Ecto neural progenitor cell (in vitro differentiated cells): ENCODE measurements around the gene RASGRP3.
"Not testable (repeated sequence)": the region's sequence is repeated elsewhere in the genome, so short reads cannot be mapped to it uniquely, and the experiment has no call there.

ENCODE experiments used
- DNase-seq: peaks from one replicate; pipeline ENCODE4 v3.0.0-alpha.2; 2018; ENCODE audit warnings: low spot score

Gene RASGRP3

GRCh38 chr2:33476131-33476792, at the start of gene RASGRP3:
Gene RASGRP3 (plus strand): TSS chr2:33476649. CDS start chr2:33515137, 38,488 bp downstream.
- peak; percentile 52 for DNase-seq

DNA sequence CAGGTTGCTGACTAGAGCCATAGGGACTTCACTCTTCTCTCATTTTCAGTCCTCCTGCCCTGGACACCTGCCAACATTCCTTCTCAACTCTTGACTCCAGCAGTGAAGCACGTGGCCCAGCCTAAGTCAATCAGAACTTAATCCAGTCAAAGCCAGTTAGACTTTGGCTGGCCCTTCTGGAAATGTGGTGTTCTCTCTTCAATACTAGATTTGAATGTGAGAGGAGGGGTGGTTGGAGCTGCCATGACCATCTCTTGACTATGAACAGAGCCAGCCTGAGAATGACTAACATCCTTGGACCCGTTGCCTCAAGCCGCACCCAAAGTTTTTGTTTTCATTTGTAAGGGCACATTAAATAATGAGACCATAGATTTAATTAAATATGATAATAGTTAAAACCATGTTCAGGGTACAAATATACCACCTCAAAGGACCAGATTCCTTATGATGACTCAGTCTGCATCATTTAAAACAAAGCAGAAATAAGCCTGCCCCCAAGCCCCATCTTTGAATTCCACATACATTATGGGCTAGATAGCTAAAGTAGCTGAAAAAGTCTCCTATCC, 49.7 kb upstream of the RASGRP3 start:
- no peak for DNase-seq

DNA sequence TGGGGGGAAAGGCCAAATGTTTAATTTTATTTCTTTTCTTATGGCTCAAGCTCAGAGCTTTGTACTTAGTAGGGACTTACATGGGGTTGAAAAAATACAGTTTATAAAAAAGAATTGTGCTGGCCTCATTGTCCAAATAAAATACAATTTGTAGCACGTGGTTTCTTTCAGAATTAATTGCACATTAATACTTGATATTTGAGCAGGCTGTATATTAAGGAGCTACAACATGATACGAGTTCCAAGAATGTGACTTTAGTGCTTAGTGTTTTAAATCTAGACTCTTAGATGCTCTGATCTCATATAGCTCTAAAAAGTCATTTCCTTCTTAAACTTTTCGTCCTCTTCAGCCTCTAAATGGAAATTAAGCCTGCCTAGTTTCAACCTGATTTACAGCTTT, 46.4 kb upstream of the RASGRP3 start:
- DNase-seq: no peak

GRCh38 chr2:33430856-33431255, 45.6 kb upstream of the RASGRP3 start:
- DNase-seq: no peak

- DNase-seq: no peak
These were observed 43.6 kb upstream of the RASGRP3 start for GRCh38 chr2:33432871-33433270.

GRCh38 chr2:33433279-33434235, 42.9 kb upstream of the RASGRP3 start:
- DNase-seq: no peak

- DNase-seq: no peak
These were observed 40.9 kb upstream of the RASGRP3 start for GRCh38 chr2:33435518-33435917.

GRCh38 chr2:33436083-33436482, 40.4 kb upstream of the RASGRP3 start:
- DNase-seq: no peak

- no peak for DNase-seq
These were observed 39.2 kb upstream of the RASGRP3 start for GRCh38 chr2:33437297-33437696.

- no peak for DNase-seq
These were observed 38.6 kb upstream of the RASGRP3 start for GRCh38 chr2:33437815-33438214.

GRCh38 chr2:33441235-33441810, 35.1 kb upstream of the RASGRP3 start:
- peak; percentile 58 for DNase-seq

GRCh38 chr2:33442052-33442451, 34.4 kb upstream of the RASGRP3 start:
- DNase-seq: not testable (repeated sequence)

DNA sequence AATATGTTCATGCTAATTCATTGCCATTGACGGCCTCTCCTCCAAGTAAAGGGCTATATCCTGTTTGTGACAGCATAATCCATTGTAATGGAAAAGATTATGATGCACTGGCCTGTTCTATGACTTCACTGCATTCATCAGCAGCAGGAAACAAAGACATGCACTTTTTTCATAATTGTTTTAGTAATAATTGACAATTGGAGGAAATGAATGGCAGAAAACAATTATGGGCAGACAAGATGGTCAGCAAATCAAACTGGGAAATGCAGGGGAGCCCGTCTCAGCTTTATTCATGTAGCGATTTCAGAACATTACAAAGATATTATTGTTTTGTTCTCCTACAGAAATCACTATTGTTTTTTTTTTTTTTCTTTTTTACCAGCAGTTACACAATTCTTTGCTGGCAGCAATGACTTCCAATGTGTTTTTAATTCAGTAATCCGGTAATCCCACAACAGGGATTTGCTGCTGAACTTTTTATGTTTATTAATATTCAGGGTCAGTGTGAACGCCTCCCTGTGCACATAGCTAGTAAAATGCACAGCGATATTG, 33.8 kb upstream of the RASGRP3 start:
- DNase-seq: no peak

GRCh38 chr2:33443274-33443829, 33.1 kb upstream of the RASGRP3 start:
- DNase-seq: no peak

- no peak for DNase-seq
These were observed 31.5 kb upstream of the RASGRP3 start for GRCh38 chr2:33444967-33445366.

GRCh38 chr2:33448220-33448899, 28.1 kb upstream of the RASGRP3 start:
- no peak for DNase-seq

GRCh38 chr2:33451214-33451613, 25.2 kb upstream of the RASGRP3 start:
- no peak for DNase-seq

DNA sequence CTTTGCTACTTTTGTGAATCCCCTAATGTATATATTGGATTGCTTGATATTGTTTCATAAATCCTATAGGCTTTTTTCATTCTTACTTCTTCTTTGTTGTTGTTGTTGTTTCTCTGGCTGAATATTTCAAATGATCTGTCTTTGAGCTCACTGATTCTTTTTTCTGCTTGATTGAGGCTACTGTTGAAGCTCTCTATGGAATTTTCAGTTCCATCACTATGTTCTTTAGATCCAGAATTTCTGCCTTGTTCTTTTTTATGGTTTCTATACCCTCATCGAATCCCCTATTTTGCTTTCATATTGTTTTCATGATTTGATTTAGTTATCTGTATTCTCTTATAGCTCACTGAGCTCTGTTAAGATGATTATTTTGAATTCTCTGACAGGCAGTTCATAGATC, 24.6 kb upstream of the RASGRP3 start:
- DNase-seq: no peak

- no peak for DNase-seq
These were observed 23.9 kb upstream of the RASGRP3 start for GRCh38 chr2:33452545-33452944.

DNA sequence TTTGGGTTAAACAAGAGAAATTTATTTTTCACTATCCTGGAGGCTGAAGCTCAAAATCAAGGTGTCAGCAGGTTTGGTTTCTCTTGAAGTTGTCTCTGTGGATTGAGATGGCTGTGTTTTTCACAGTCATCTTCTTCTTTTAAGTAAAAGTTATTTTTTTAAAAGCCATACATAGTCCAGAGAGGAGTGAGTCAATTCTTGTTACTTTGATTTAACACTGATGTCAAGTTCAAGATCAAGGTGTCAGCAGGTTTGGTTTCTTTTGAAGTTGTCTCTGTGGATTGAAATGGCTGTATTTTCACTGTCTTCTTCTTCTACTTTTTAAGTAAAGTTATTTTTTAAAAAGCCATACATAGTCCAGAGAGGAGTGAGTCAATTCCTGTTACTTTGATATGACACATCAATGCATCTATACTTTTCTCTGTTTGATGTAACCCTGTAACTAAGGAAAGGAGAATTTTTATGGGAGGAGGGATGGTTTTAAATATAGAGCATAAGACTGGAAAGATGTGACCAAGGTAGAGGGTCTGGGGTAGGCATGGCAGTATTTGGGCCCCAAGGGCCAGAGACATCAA, 22.5 kb upstream of the RASGRP3 start:
- no peak for DNase-seq
